ENCODE results near the gene CRTC3. TPM values are rescaled to one million over a fixed set of nuclear protein-coding genes. Genes with fewer than 3 reads are reported as not detected.

The CRTC3 gene
- total and polyA plus RNA-seq, 2 donors (not counting 1 experiment from before 2014, with no cell fraction given), result 18.3 to 23.4 TPM

DNA sequence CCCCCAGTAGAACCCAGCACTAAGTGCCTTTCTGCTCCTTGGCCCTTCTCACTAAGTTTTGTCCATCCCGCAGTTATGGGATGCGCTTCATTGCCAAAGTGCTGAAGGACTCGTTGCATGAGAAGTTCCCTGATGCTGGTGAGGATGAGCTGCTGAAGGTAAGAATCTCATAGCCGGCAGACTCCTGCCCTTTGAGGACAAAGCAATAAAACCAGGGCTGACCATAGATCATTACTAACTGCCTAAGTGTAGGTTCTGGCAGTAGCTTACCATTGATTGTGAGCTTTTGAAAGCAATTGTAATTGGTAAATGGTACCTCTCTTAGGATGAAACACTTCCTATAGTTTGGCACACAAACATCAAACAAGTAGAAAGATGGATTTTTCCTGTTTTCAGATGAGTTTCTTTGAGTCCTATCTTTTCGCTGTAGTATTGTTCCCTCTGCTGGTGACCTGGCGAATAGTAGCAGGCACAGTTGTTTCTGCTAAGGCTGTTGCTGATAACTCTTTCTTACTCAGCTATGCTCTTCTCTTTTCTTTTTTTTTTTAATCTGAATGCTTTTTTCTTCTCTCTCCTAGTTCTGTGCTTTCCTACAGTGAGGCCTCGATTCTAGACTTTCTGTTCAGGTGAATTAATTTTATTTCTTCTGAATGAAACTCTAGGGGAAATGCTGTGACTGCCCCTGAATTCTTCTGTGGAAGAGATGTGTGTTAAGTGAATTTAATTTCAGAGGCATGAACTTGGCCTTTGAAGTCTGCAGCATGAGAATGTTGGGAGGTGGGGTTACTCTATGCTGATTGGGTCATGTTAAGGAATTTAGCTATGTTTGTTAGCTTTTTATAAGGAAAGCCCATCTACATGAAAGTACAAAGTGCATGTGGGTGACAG lies 47.4 kb upstream of the CRTC3 start:
- no peaks in the 10 kb centered on the region for H4K20me1 ChIP-seq (ENCODE audit: control insufficient read depth, extremely low read depth, insufficient read depth, low read length)
- H3K9me3 ChIP-seq (ENCODE audit: control insufficient read depth, insufficient read depth, low read depth, low read length), result no peaks in the 10 kb centered on the region
- no peaks in the 10 kb centered on the region for H3K79me2 ChIP-seq (ENCODE audit: control insufficient read depth, insufficient read depth, low read length)
- H2AFZ ChIP-seq (ENCODE audit: low read length), result no peak overlapping the region
- H3K36me3 ChIP-seq (ENCODE audit: control insufficient read depth, insufficient read depth, low read length), result peaks cover 21% of the 10 kb centered on the region
- peak; percentile 48 to 74 for DNase-seq (ENCODE audit: low read depth in 2 of 2)
- TF ChIP-seq, protein P1, sequence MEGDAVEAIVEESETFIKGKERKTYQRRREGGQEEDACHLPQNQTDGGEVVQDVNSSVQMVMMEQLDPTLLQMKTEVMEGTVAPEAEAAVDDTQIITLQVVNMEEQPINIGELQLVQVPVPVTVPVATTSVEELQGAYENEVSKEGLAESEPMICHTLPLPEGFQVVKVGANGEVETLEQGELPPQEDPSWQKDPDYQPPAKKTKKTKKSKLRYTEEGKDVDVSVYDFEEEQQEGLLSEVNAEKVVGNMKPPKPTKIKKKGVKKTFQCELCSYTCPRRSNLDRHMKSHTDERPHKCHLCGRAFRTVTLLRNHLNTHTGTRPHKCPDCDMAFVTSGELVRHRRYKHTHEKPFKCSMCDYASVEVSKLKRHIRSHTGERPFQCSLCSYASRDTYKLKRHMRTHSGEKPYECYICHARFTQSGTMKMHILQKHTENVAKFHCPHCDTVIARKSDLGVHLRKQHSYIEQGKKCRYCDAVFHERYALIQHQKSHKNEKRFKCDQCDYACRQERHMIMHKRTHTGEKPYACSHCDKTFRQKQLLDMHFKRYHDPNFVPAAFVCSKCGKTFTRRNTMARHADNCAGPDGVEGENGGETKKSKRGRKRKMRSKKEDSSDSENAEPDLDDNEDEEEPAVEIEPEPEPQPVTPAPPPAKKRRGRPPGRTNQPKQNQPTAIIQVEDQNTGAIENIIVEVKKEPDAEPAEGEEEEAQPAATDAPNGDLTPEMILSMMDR (conservative IDR thresholded peaks at IDR 0.05 in 1 of 2, IDR thresholded peaks at IDR 0.05 in 1 of 2; ENCODE audit: low read depth in 1 of 2, low read length in 2 of 2), result peak; percentile 74 to 77
- TF ChIP-seq EZH2 (IDR thresholded peaks at IDR 0.05; ENCODE audit: low read length, missing control alignments), result no peak
- H3K27ac ChIP-seq (ENCODE audit: insufficient read depth, low read length), result no peak overlapping the region
- H3K4me1 ChIP-seq (ENCODE audit: control insufficient read depth, extremely low read depth, insufficient read depth, low read length), result no peaks in the 10 kb centered on the region
- H3K9ac ChIP-seq (ENCODE audit: insufficient read depth, low read length), result no peak overlapping the region
- no peak overlapping the region for H3K4me2 ChIP-seq (ENCODE audit: extremely low read depth, insufficient read depth, low read length)
- H3K27me3 ChIP-seq (ENCODE audit: control insufficient read depth, insufficient read depth, low read length), result no peaks in the 10 kb centered on the region
- H3K4me3 ChIP-seq (replicated peaks in 1 of 4; ENCODE audit: control extremely low read depth in 1 of 4, insufficient read depth in 1 of 4, low read depth in 3 of 4, low read length in 4 of 4), result no peak overlapping the region

DNA sequence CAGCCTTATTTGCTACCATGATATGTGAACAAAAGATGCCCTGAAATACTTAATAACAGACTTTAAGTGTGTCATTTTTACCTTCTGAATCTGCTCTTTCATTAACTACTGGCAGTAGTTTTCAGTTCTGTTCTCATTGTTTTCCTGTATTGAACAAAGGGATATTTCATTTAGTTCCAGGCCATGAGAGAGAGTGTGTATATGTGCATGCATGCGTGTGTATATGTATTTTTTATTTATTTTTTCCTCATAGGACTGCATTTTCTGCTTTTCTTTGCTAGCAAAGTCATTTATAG lies 46.8 kb upstream of the CRTC3 start:
- TF ChIP-seq, protein P1 (conservative IDR thresholded peaks at IDR 0.05 in 1 of 2, IDR thresholded peaks at IDR 0.05 in 1 of 2; ENCODE audit: low read depth in 1 of 2, low read length in 2 of 2), result no peak
- TF ChIP-seq EZH2 (IDR thresholded peaks at IDR 0.05; ENCODE audit: low read length, missing control alignments), result no peak
- H3K9me3 ChIP-seq (ENCODE audit: control insufficient read depth, insufficient read depth, low read depth, low read length), result no peaks in the 10 kb centered on the region
- no peaks in the 10 kb centered on the region for H3K27me3 ChIP-seq (ENCODE audit: control insufficient read depth, insufficient read depth, low read length)
- H3K79me2 ChIP-seq (ENCODE audit: control insufficient read depth, insufficient read depth, low read length), result no peaks in the 10 kb centered on the region
- no peak overlapping the region for H3K27ac ChIP-seq (ENCODE audit: insufficient read depth, low read length)
- no peak overlapping the region for H3K4me2 ChIP-seq (ENCODE audit: extremely low read depth, insufficient read depth, low read length)
- no peak overlapping the region for H2AFZ ChIP-seq (ENCODE audit: low read length)
- H3K4me1 ChIP-seq (ENCODE audit: control insufficient read depth, extremely low read depth, insufficient read depth, low read length), result no peaks in the 10 kb centered on the region
- no peak overlapping the region for H3K4me3 ChIP-seq (replicated peaks in 1 of 4; ENCODE audit: control extremely low read depth in 1 of 4, insufficient read depth in 1 of 4, low read depth in 3 of 4, low read length in 4 of 4)
- no peaks in the 10 kb centered on the region for H4K20me1 ChIP-seq (ENCODE audit: control insufficient read depth, extremely low read depth, insufficient read depth, low read length)
- DNase-seq (ENCODE audit: low read depth in 2 of 2), result no peak
- H3K9ac ChIP-seq (ENCODE audit: insufficient read depth, low read length), result no peak overlapping the region
- peaks cover 24% of the 10 kb centered on the region for H3K36me3 ChIP-seq (ENCODE audit: control insufficient read depth, insufficient read depth, low read length)

DNA sequence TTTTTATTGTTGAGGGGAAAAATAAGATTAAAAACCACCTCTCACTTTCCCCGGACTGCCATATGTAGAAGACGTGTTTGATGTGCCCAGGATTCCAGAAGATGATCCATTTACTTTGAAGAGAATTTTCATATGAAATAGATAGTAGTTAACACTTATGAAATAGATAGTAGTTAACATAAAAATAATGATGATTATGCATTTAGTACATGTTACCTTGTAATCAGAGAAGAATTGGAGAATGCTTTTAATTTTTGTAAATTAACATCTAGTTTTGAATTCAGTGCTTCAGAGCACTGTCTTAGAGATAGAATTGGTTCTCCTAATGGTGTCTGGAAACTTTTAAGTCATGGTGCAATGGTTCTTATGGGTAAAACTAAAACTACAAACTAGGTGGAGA lies 46.1 kb upstream of the CRTC3 start:
- no peak overlapping the region for H3K9ac ChIP-seq (ENCODE audit: insufficient read depth, low read length)
- TF ChIP-seq, protein P1 (conservative IDR thresholded peaks at IDR 0.05 in 1 of 2, IDR thresholded peaks at IDR 0.05 in 1 of 2; ENCODE audit: low read depth in 1 of 2, low read length in 2 of 2), result no peak
- H3K4me1 ChIP-seq (ENCODE audit: control insufficient read depth, extremely low read depth, insufficient read depth, low read length), result no peaks in the 10 kb centered on the region
- H3K4me3 ChIP-seq (replicated peaks in 1 of 4; ENCODE audit: control extremely low read depth in 1 of 4, insufficient read depth in 1 of 4, low read depth in 3 of 4, low read length in 4 of 4), result no peak overlapping the region
- no peaks in the 10 kb centered on the region for H4K20me1 ChIP-seq (ENCODE audit: control insufficient read depth, extremely low read depth, insufficient read depth, low read length)
- no peak overlapping the region for H3K4me2 ChIP-seq (ENCODE audit: extremely low read depth, insufficient read depth, low read length)
- no peaks in the 10 kb centered on the region for H3K9me3 ChIP-seq (ENCODE audit: control insufficient read depth, insufficient read depth, low read depth, low read length)
- H2AFZ ChIP-seq (ENCODE audit: low read length), result no peak overlapping the region
- H3K79me2 ChIP-seq (ENCODE audit: control insufficient read depth, insufficient read depth, low read length), result no peaks in the 10 kb centered on the region
- H3K27me3 ChIP-seq (ENCODE audit: control insufficient read depth, insufficient read depth, low read length), result no peaks in the 10 kb centered on the region
- H3K36me3 ChIP-seq (ENCODE audit: control insufficient read depth, insufficient read depth, low read length), result peaks cover 24% of the 10 kb centered on the region
- no peak for DNase-seq (ENCODE audit: low read depth in 2 of 2)
- H3K27ac ChIP-seq (ENCODE audit: insufficient read depth, low read length), result no peak overlapping the region

Measured in fibroblast of lung (primary cell).